Measurements from ENCODE around the gene MAGI2. TPM values are rescaled to one million over a fixed set of nuclear protein-coding genes. Genes with fewer than 3 reads are reported as not detected.

Gene MAGI2
- polyA plus RNA-seq, 1 donor, result 37.2 TPM

GRCh38 chr7:78786055-78786454 is 667.4 kb downstream of the MAGI2 start:
- no peak for DNase-seq

GRCh38 chr7:78783179-78783962 is 670.1 kb downstream of the MAGI2 start:
- DNase-seq, result no peak

GRCh38 chr7:78780560-78780959 is 672.9 kb downstream of the MAGI2 start:
- no peak for DNase-seq

GRCh38 chr7:78779788-78780187 is 673.7 kb downstream of the MAGI2 start:
- no peak for DNase-seq

- no peak for DNase-seq
Observed at GRCh38 chr7:78777829-78778228, 675.6 kb downstream of the MAGI2 start.

GRCh38 chr7:78770422-78771410 is 682.8 kb downstream of the MAGI2 start:
- DNase-seq, result no peak

GRCh38 chr7:78769481-78770101 is 683.9 kb downstream of the MAGI2 start:
- DNase-seq, result no peak

GRCh38 chr7:78768859-78769258 is 684.6 kb downstream of the MAGI2 start:
- no peak for DNase-seq

GRCh38 chr7:78765943-78766729 is 687.3 kb downstream of the MAGI2 start:
- no peak for DNase-seq

GRCh38 chr7:78764571-78764970 is 688.9 kb downstream of the MAGI2 start:
- DNase-seq, result no peak

GRCh38 chr7:78762625-78763024 is 690.8 kb downstream of the MAGI2 start:
- DNase-seq, result no peak

GRCh38 chr7:78760620-78761355 is 692.7 kb downstream of the MAGI2 start:
- DNase-seq, result no peak

- DNase-seq, result no peak
Observed at GRCh38 chr7:78752554-78752953, 700.9 kb downstream of the MAGI2 start.

- DNase-seq, result no peak
Observed at GRCh38 chr7:78751253-78751652, 702.2 kb downstream of the MAGI2 start.

- no peak for DNase-seq
Observed at GRCh38 chr7:78749052-78749746, 704.3 kb downstream of the MAGI2 start.

- no peak for DNase-seq
Observed at GRCh38 chr7:78747592-78747991, 705.9 kb downstream of the MAGI2 start.

- DNase-seq, result no peak
Observed at GRCh38 chr7:78746301-78746700, 707.2 kb downstream of the MAGI2 start.

GRCh38 chr7:78742694-78743093 is 710.8 kb downstream of the MAGI2 start:
- DNase-seq, result no peak

GRCh38 chr7:78736548-78736947 is 716.9 kb downstream of the MAGI2 start:
- no peak for DNase-seq

GRCh38 chr7:78734626-78735025 is 718.8 kb downstream of the MAGI2 start:
- no peak for DNase-seq

Data from left kidney (tissue), 2 donors.